Endothelial cell of umbilical vein (primary cell): Measurements from ENCODE around the gene TK1.

Experiments
- EZH2 ChIP-seq: IDR thresholded peaks from 2 replicates; pipeline ENCODE4 v1.6.1; 2012; ENCODE audit warnings: borderline replicate concordance, low read depth, mild to moderate bottlenecking, moderate library complexity, low read length, inconsistent platforms; ENCODE audit not compliant: severe bottlenecking
- FOS ChIP-seq: IDR thresholded peaks from 2 replicates; pipeline ENCODE4 v1.6.1; 2011; ENCODE audit warnings: mild to moderate bottlenecking, low read length, moderate library complexity, borderline replicate concordance; ENCODE audit not compliant: insufficient read depth
- GATA2 ChIP-seq: IDR thresholded peaks from 2 replicates; pipeline ENCODE4 v1.7.0; 2011; ENCODE audit warnings: low read depth, mild to moderate bottlenecking, moderate library complexity, mixed read lengths, low read length; ENCODE audit not compliant: insufficient read length, insufficient read depth
- JUN ChIP-seq: IDR thresholded peaks from 2 replicates; pipeline ENCODE4 v1.6.1; 2011; ENCODE audit warnings: borderline replicate concordance, low read depth; ENCODE audit not compliant: insufficient read length, insufficient read depth
- MYC ChIP-seq: IDR thresholded peaks from one replicate; pipeline ENCODE4 v1.6.1; 2011; ENCODE audit warnings: mild to moderate bottlenecking, low read depth, low read length
- POLR2A ChIP-seq: IDR thresholded peaks from 2 replicates; pipeline ENCODE4 v1.6.1; 2012; ENCODE audit warnings: low read depth, mild to moderate bottlenecking, control low read depth, low read length
- POLR2AphosphoS5 ChIP-seq: IDR thresholded peaks from 2 replicates; pipeline ENCODE4 v1.6.1; 2012; ENCODE audit warnings: low read depth, mild to moderate bottlenecking, control low read depth, low read length, moderate library complexity; ENCODE audit not compliant: insufficient read depth
- TF ChIP-seq, protein P1 (sequence below), 2 donors: IDR thresholded peaks; 1 replicate in 1 of 2; 2 replicates in 1 of 2; pipeline ENCODE4 v1.5.1; 2011; ENCODE audit warnings: low read length in 2 of 2, mild to moderate bottlenecking in 2 of 2, moderate library complexity in 2 of 2, control low read depth in 1 of 2, inconsistent platforms in 1 of 2, low read depth in 1 of 2; ENCODE audit not compliant: insufficient read depth in 1 of 2; ENCODE audit errors: extremely low read depth in 1 of 2
- TF ChIP-seq, protein P2 (sequence below): IDR thresholded peaks from 2 replicates; pipeline ENCODE4 v1.6.1; 2011; ENCODE audit not compliant: insufficient read depth, insufficient read length

DNA sequence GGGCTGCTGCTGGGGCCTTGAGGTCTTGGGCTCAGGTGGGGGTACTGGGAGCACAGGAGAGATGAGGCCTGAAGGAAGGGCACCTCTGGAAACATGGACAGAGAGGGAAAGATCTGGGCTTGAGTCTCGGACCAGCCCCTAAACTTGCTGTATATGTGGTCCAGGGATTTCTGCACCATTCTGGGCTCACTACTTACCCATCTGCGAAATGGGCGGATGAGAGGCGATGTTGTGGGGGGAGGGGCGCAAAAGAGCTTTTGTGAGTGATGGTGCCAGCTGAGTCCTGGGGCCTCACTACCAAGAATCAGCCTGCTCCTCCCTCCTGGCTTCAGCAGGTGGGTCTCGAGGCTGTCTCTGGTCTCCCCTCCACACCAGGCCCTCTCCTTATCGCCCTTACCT, 40.4 kb downstream of the TK1 start:
- no peak for TF ChIP-seq POLR2A
- TF ChIP-seq JUN = no peak
- TF ChIP-seq, protein P1, sequence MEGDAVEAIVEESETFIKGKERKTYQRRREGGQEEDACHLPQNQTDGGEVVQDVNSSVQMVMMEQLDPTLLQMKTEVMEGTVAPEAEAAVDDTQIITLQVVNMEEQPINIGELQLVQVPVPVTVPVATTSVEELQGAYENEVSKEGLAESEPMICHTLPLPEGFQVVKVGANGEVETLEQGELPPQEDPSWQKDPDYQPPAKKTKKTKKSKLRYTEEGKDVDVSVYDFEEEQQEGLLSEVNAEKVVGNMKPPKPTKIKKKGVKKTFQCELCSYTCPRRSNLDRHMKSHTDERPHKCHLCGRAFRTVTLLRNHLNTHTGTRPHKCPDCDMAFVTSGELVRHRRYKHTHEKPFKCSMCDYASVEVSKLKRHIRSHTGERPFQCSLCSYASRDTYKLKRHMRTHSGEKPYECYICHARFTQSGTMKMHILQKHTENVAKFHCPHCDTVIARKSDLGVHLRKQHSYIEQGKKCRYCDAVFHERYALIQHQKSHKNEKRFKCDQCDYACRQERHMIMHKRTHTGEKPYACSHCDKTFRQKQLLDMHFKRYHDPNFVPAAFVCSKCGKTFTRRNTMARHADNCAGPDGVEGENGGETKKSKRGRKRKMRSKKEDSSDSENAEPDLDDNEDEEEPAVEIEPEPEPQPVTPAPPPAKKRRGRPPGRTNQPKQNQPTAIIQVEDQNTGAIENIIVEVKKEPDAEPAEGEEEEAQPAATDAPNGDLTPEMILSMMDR (IDR thresholded peaks at IDR 0.05; ENCODE audit: extremely low read depth in 1 of 2, insufficient read depth in 1 of 2, low read depth in 1 of 2, low read length in 2 of 2) = no peak
- TF ChIP-seq GATA2 = no peak
- TF ChIP-seq FOS = no peak
- no peak for TF ChIP-seq EZH2
- TF ChIP-seq MYC = no peak
- no peak for TF ChIP-seq POLR2AphosphoS5
- TF ChIP-seq, protein P2, sequence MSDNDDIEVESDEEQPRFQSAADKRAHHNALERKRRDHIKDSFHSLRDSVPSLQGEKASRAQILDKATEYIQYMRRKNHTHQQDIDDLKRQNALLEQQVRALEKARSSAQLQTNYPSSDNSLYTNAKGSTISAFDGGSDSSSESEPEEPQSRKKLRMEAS = no peak
